Kidney (tissue), 14 donors: ENCODE data around the gene RTL1. TPM values are rescaled to one million over a fixed set of nuclear protein-coding genes. Genes with fewer than 3 reads are reported as not detected.

Experiments
- DNase-seq, 5 donors: peaks; one replicate each; pipeline ENCODE4 v3.0.0-alpha.2; 2013 to 2020
- FAIRE-seq: peaks from 2 replicates; lab custom pipeline; 2012; peaks lifted over from hg19 to GRCh38; lab: Jason Lieb, UNC
- H3K27ac ChIP-seq, 2 donors: one replicate each; pipeline ENCODE4 v1.7.0; 2013; ENCODE audit warnings: low read depth in 2 of 2, low read length in 2 of 2, inconsistent platforms in 1 of 2
- H3K27me3 ChIP-seq: one replicate; pipeline ENCODE4 v1.7.1; 2013; ENCODE audit warnings: low read length, inconsistent platforms; ENCODE audit not compliant: control insufficient read depth, insufficient read depth
- H3K36me3 ChIP-seq, 3 donors: one replicate each; pipeline versions ENCODE4 v1.7.0 to v1.7.1; 2013; ENCODE audit warnings: low read length in 3 of 3, control low read depth in 1 of 3, inconsistent platforms in 1 of 3; ENCODE audit not compliant: insufficient read depth in 3 of 3, control insufficient read depth in 2 of 3
- H3K4me1 ChIP-seq, 3 donors: one replicate each; pipeline versions ENCODE4 v1.7.0 to v1.7.1; 2013; ENCODE audit warnings: low read length in 3 of 3, inconsistent platforms in 1 of 3, low read depth in 1 of 3; ENCODE audit not compliant: control insufficient read depth in 2 of 3, insufficient read depth in 2 of 3
- H3K4me3 ChIP-seq, 3 donors: one replicate each; pipeline versions ENCODE4 v1.7.0 to v1.8.1; 2013; ENCODE audit warnings: low read length in 3 of 3, control low read depth in 1 of 3, inconsistent platforms in 1 of 3
- H3K9ac ChIP-seq, 3 donors: one replicate each; pipeline versions ENCODE4 v1.7.0 to v1.7.1; 2013; ENCODE audit warnings: low read length in 3 of 3, control low read depth in 1 of 3, inconsistent platforms in 1 of 3
- H3K9me3 ChIP-seq, 3 donors: one replicate each; pipeline versions ENCODE4 v1.7.0 to v1.7.1; 2013; ENCODE audit warnings: low read length in 3 of 3, control low read depth in 1 of 3, inconsistent platforms in 1 of 3; ENCODE audit not compliant: control insufficient read depth in 2 of 3, insufficient read depth in 1 of 3
- CTCF ChIP-seq: IDR thresholded peaks from 3 replicates; pipeline ENCODE4 v1.5.1; 2012; ENCODE audit warnings: mild to moderate bottlenecking, moderate library complexity, borderline replicate concordance; ENCODE audit not compliant: insufficient read depth; ENCODE audit errors: extremely low read depth
- intact Hi-C: fragments of 100-400 bp; cut with DNase I; formaldehyde crosslinking; loops from one replicate; pipeline ENCODE4 v1.11.1; 2022
- polyA plus RNA-seq: library from polyadenylated mRNA; stranded (reverse); fragments of 350-450 nt; fragmentation: Illumina TruSeq; extraction: RNeasy Lipid Tissue Mini Kit (QIAGEN cat#74804); gene quantifications from one replicate; pipeline ENCODE4 v1.2.3, GENCODE V29; 2014; ENCODE audit warnings: low read depth, low replicate concordance; ENCODE audit not compliant: insufficient read depth
- total RNA-seq: library from RNA; stranded (reverse); fragmentation: NEBNext Ultra II Directional; extraction: Animal tissue kit (Norgen Biotek cat#: 25700); gene quantifications from one replicate; pipeline ENCODE4 v1.2.1, GENCODE V29; 2021
- donor health status: control.
- donor health status: control.
- donor health status: control.
- donor health status: control.
- donor health status: control.
- donor health status: DM: yes; HTN: yes; CAD: no.
- donor health status: Normal renal cell carcinoma (clear cell type).

RTL1 gene
- total and polyA plus RNA-seq, 2 donors from 2014 or later = not detected

- no peak overlapping the region for H3K27ac ChIP-seq
- no peaks in the 10 kb centered on the region for H3K4me1 ChIP-seq
- no peaks in the 10 kb centered on the region for H3K36me3 ChIP-seq
- no peaks in the 10 kb centered on the region for H3K27me3 ChIP-seq
- FAIRE-seq (no peak), DNase-seq (peak in 1 of 5 donors; percentile 48)
- no peak for TF ChIP-seq CTCF
- H3K9ac ChIP-seq = no peak overlapping the region
- intact Hi-C loops = no loop called here
- H3K9me3 ChIP-seq = peaks cover 0 to 3% (median 0%) of the 10 kb centered on the region in 3 donors
- H3K4me3 ChIP-seq = no peak overlapping the region
Observed at GRCh38 chr14:100879194-100879593, 24.3 kb downstream of the RTL1 start.

DNA sequence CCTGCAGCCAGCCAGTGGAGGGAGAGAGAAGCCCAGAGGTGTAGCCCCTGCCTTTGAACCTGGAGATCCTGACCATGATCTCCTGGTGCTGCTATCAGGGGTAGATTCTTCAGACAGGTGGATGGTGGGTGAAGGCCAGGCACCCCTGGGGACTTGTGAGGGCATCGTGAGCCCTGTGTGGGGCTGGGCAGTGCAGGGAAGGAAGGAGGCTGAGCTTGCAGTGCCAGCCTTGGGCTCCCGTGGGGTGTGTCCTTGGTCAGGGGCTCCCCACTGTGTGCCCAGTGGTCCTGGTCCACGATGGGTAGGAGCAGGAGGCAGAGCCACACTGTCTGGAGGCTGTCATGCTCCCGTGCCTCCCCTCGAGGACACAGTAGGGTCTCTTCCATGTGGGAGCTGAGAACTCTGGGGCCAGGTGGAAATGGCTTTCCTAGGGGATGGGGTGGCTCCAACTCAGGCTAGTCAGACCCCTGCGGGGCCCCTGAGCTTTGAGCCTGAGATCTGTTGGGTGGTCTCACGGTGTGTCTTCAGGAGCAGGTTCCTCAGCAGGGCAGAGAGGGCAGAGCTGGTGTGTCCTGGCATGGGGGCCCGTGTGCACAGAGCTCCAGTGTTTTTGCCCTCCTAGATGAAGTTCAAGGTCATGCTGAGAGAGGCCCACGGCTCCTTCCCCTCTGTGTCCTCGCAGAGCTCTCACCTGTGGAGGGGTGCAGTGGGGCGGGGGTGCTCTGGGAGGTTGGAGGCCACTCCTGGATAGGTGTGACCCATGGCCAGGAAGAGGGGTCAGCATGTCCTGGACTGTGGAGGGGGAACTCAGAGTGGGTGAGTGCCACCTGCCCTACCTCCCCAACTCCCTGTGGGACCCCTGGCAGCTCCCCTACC lies 25.0 kb downstream of the RTL1 start:
- TF ChIP-seq CTCF = no peak
- no peak for FAIRE-seq

DNA sequence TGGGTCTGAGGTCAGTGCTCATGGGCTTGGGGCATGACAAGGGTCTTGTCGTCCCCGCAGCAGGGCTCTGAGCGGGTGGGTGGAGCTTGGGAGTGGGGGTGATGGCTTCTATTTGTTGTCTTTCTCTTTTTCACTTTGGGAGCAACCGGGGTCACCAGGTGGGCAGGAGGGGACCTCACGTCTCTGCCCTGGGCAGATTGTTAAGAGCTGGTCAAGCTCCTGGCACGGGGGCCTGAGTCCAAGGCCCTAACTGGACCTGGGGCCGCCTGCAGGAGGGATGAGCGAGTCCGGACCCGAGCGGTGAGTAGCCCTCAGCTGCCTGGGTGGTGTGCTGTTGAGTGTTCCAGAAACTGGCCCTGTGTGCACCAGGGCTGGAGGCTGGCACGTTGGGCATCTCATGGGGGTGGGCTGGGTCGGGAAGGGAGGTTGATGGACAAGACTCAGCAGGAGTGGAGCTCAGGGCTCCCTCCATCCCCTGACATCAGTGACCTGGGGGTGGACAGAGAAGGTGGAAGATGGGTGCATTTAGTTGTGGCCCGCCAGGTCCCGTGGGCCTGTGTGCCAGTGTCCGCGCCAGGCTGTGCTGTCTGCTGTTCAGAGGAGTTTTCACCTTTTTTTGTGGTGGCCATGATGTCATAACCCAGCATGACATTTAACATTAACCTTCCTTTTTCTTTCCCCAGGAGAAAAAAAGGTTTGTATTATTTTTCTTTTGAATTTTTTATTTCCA lies 27.5 kb downstream of the RTL1 start:
- Histone ChIP-seq H3K4me3 (no peak overlapping the region), H3K27me3 (no peaks in the 10 kb centered on the region), H3K4me1 (no peaks in the 10 kb centered on the region), H3K36me3 (no peaks in the 10 kb centered on the region), H3K9me3 (no peaks in the 10 kb centered on the region), H3K27ac (no peak overlapping the region), H3K9ac (no peak overlapping the region)
- intact Hi-C loops = no loop called here
- FAIRE-seq (no peak), DNase-seq (peak in 1 of 5 donors; percentile 59)
- no peak for TF ChIP-seq CTCF

More for the DNA sequence above, 25.0 kb downstream of the RTL1 start:
- no peak overlapping the region for H3K4me3 ChIP-seq
- peaks cover 0 to 3% (median 0%) of the 10 kb centered on the region in 3 donors for H3K9me3 ChIP-seq
- peak in 1 of 5 donors; percentile 45 for DNase-seq
- no peaks in the 10 kb centered on the region for H3K36me3 ChIP-seq
- no peak overlapping the region for H3K27ac ChIP-seq
- no peaks in the 10 kb centered on the region for H3K27me3 ChIP-seq
- no peak overlapping the region for H3K9ac ChIP-seq
- intact Hi-C loops = no loop called here
- no peaks in the 10 kb centered on the region for H3K4me1 ChIP-seq
